IPS-NIHi11 (cell line): ENCODE measurements around the gene MRTFA.
A peak's percentile ranks its signal among the peaks of the same experiment; 100 is the strongest.

Experiments used
- DNase-seq: peaks from one replicate; pipeline ENCODE4 v3.0.0; 2012; ENCODE audit warnings: mixed read lengths, low spot score

Gene MRTFA

DNA sequence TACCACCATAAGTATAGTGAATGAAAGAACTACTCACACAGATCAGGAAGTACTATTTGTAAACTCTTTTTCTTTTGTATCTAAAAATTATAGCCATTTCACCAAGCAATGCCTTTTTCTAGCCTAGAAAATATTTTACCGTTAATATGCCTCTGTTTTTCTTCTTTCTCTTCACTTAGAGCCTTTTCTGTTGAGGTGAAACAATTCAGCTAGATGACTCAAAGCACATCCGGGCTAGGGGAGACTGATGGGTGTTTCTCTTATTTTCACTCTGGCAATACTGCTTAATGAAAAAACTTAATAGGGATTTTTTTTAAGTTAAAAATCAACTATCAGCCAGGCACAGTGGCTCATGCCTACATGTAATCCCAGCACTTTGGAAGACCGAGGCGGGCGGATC, 172.8 kb downstream of the MRTFA start:
- no peak for DNase-seq

DNA sequence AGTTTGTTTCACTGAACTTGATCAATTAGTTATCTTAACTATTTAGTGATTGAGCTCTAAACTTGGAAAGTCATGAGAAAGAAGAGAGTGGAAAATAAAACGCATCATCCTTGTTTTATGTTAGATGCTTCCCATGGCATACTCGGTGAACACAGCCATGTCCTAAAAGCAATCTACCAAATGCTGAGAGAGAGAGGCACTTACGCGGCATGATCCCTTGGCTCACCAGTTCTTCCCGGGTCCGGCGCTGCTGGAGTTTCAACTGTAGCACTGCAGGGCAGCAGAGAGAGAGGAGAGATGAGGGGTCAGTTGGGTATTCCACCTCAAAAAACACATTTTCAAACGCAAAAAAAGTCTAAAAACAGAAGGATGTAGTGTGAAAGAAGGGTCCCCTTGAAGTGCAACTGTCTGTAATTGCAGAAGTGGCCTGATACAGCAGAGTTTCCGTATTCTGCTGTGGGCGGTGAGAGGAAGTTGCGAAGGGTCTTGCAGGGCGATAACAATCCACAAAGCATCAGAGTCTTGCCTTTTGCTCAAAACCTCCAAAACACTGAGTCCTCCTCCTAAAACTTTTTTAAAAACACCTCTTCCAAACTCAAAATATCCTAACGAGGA, 173.4 kb downstream of the MRTFA start:
- DNase-seq = no peak

- no peak for DNase-seq
These were observed 174.1 kb downstream of the MRTFA start for GRCh38 chr22:40462195-40462984.

GRCh38 chr22:40453671-40454070, 182.8 kb downstream of the MRTFA start:
- DNase-seq = no peak

DNA sequence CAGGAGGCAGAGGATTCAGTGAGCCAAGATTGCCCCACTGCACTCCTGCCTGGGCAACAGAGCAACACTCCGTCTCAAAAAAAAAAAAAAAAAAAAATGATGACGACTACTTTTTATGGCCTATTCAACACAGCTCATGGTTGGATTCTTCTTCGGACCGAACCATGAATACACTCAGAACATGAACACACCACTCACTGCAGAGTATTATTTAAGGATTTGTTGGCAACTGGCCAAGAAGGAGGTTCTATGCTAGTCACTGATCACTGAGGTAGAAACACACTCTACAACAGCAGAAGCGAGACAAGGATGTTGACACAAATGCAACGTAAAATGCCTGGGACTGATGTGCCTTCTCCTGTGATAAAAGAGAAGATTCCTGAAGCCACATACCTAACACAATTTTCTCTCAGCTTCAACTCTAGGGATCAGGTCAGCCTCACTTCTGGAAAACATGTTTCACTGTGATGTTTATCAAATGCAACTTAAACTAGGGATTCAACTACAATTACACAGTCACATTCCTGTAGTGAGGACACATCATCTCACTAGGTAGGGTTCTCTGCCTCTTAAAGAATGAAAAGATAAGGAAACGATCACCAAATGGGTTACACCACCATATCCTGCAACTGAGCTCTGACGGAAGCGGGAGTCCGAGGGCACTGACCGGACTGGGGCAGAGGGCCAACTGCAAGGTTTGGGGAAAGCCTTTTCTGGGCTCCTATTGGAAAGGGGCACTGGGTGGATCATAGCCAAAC, 183.6 kb downstream of the MRTFA start:
- no peak for DNase-seq

- DNase-seq = no peak
These were observed 185.3 kb downstream of the MRTFA start for GRCh38 chr22:40451210-40451609.

DNA sequence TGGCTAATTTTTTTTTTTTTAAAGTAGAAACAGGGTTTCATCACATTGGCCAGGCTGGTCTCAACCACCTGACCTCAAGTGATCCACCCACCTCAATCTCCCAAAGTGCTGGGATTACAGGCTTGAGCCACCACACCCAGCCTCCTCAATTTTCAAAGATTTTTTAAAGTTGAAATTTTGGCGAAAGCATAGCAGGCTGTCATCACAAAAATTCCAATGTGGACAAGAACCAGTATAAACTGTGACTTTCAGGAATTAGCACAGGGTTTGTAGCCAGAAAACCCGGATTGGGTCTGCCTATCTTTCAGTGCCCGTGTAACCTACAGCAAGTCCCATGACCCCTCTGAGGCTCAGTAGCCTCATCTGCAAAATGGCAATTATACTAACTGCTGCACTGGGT, 185.9 kb downstream of the MRTFA start:
- DNase-seq = no peak

DNA sequence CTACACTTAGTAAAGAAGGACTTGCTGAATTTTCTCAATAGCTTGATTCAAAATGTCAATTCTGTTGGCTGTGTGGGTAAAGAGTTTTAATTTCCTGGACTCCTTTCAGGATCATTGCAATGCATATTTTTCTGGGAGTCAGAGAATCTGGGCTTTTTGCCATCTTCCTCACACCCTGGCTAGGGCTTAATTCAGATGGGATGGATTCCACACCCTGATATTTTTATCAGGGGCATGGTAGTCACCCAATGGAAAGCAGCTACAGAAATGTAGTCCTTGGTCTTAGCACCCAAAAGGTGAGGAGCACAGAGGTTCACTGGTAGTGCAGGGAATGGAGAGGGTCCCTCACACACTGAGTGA, 186.9 kb downstream of the MRTFA start:
- DNase-seq = no peak

- DNase-seq = no peak
These were observed 190.3 kb downstream of the MRTFA start for GRCh38 chr22:40446203-40446602.

- no peak for DNase-seq
These were observed 192.2 kb downstream of the MRTFA start for GRCh38 chr22:40444178-40444831.

DNA sequence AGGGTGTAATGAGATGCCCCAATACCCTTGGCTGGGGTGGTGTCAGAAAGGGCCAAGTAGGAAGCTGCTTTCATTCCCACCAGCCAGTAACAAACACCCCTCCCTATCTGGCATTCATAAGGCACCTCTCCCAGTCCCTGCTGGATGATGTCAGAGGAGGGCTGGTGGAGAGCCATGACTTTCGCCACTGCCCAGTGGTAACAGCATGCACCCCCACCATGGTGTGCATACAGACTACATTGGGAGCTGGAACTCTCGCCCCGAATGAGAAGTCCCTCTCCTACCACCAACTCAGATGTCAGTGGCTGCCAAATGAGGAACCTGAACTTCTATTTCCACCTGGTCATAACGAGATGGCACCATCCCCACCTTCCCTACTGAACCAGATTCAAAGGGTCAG, 192.8 kb downstream of the MRTFA start:
- no peak for DNase-seq

DNA sequence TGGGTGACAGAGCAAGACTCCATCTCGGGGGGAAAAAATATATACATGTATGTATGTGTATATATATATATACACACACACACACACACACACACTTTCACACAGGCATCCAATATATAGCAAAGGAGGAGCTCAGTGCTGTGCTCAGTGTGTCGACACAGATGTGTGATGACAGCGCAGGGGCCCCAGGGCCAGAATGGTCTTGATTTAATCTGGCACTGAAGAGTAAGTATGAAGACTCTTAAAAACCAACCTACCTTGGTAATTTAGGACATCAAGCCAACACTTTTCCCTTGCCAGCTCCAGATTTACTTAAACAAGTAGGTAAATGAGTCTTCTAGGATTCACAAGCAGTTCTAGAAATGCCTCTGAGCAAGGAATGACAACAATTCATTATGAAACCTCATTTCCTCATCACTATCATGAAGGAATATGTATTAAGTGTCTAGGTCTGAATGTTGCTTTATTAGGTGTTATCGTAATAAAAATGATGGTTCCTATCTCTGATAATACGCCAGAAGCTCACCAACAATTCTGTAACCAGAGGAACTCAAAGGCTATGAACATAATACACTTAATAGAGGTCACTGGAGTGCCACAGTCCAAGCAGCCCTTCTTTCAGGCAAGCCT, 194.6 kb downstream of the MRTFA start:
- no peak for DNase-seq

GRCh38 chr22:40436505-40437431, 199.8 kb downstream of the MRTFA start:
- DNase-seq = peak; percentile 62

DNA sequence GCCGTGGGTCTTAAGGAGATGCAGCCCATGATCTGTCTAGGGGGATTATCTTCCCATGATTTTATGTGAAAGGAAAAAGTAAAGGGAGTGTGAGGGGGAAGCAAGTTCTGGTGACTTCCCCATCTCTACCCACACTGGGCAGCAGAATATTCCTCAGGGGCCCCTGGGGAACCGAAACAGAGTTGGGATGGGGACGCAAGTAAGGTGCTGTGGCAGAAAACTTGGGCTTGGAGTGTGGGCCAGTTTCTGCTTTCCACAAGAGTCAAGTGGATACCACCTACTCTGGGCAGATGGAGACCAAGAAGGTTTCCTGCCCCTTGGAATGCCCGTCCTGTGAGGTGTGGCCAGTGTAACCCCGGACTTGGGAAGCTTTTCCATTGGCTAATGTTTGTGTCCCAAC, 201.8 kb downstream of the MRTFA start:
- no peak for DNase-seq

DNA sequence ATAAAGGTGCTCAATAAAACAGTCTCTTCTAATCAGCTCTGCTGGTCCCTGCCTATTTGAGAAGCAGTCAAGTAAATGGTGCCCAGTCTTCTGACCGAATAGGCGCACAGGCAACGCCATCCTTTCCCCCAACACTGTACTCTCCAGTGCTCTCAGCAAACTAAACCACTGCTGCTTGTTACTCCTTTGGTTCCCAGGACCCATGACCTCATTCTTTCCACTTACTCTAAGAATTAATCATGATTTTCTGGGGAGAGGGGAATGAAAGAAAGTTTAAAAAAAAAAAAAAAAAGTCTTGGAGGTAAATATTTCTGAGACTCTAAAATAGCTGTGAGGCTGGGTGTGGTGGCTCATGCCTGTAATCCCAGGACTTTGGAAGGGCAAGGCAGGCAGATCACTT, 202.4 kb downstream of the MRTFA start:
- DNase-seq = no peak

- no peak for DNase-seq
These were observed 203.0 kb downstream of the MRTFA start for GRCh38 chr22:40433416-40434090.

DNA sequence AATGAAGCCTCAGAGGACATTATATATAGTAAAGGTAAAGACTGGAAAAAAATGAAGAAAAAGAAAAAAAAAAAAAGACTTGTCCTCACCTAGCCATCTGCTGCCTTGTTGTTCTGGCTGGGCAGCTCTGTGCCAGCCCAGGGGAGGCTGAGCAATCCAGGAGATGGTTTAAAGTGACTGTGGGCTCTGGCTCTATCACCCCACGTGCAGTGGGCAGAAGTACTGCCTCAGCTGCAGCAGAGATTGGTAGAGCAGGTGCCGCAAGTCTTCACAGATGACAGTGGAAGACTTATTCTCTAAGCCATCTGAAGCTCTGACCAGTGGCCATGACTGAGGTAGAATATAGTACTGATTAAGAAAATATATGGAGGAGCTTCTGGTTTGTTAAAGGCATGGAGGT, 203.9 kb downstream of the MRTFA start:
- DNase-seq = no peak

DNA sequence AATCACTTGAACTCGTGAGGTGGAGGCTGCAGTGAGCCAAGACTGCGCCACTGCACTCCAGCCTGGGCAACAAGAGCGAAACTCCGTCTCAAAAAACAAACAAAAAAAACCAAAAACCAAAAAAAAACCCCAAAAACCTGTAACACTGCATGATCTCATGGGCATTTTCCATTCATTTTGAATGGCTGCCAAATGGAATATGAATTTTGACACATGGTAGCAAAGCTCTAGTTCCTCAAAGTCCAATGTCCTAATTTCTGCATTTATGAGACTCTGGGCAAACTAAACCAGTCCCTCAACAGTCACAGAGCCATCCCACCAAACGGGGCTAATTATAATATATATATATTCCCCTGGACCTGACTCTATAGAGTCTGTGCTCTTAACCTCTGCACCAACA, 204.4 kb downstream of the MRTFA start:
- no peak for DNase-seq

GRCh38 chr22:40430991-40431390, 205.5 kb downstream of the MRTFA start:
- no peak for DNase-seq

- no peak for DNase-seq
These were observed 207.0 kb downstream of the MRTFA start for GRCh38 chr22:40429481-40429880.

DNA sequence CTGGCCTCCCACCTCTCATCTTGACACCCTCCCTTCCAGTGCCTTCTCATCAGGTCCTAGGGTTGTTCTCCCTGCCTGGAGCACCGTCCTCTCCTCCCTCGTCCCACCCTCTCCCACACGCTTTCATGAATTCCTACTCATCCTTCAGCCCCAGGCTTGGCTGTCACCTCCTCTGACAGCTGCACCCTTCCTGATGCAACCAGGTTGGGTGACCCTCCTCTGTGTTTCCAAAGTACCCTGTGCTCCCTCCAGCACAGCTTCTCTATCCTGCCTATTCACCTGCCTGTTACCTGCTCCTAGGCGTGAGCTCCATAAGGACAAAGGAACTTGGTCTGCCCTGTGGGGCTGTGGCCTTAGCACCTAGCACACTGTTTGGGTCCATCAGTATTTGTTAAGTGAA, 207.7 kb downstream of the MRTFA start:
- no peak for DNase-seq
